Thoracic aorta (tissue), 2 donors: ENCODE data around the gene SPOCK2. TPM values are rescaled to one million over a fixed set of nuclear protein-coding genes. Genes with fewer than 3 reads are reported as not detected.

Experiments
- ATAC-seq: fragments of 150-250 bp; one replicate; pipeline ENCODE4 v1.8.0; 2017; ENCODE audit warnings: low read depth; ENCODE audit not compliant: insufficient number of reproducible peaks, low FRiP score
- DNase-seq: peaks from one replicate; pipeline ENCODE4 v3.0.0-alpha.2; 2020; ENCODE audit warnings: low spot score
- H3K27ac ChIP-seq, 2 donors: fragments of 200-600 bp; sonication (generic); 1 replicate in 1 of 2; 2 replicates in 1 of 2; pipeline ENCODE4 v1.5.1; 2016; ENCODE audit warnings: mild to moderate bottlenecking in 2 of 2, moderate library complexity in 2 of 2
- H3K27me3 ChIP-seq: fragments of 200-600 bp; sonication (generic); replicated peaks from 2 replicates; pipeline ENCODE4 v1.6.0; 2016; ENCODE audit warnings: mild to moderate bottlenecking; ENCODE audit not compliant: insufficient read depth
- H3K36me3 ChIP-seq: fragments of 200-600 bp; sonication (generic); one replicate; pipeline ENCODE4 v1.5.1; 2016
- H3K4me1 ChIP-seq, 2 donors: fragments of 200-600 bp; sonication (generic); 1 replicate in 1 of 2; 2 replicates in 1 of 2; pipeline versions ENCODE4 v1.5.1 to v1.6.0; 2016; ENCODE audit warnings: low read depth in 2 of 2, mild to moderate bottlenecking in 1 of 2; ENCODE audit not compliant: control insufficient read depth in 1 of 2
- H3K4me3 ChIP-seq: fragments of 200-600 bp; sonication (generic); 2 replicates; pipeline ENCODE4 v1.5.1; 2016; ENCODE audit warnings: mild to moderate bottlenecking
- H3K9me3 ChIP-seq: fragments of 200-600 bp; sonication (generic); 2 replicates; pipeline ENCODE4 v1.5.1; 2016
- total RNA-seq, 2 donors: library from RNA; depleted of rRNA; stranded (reverse); fragments of >200 nt; gene quantifications; one replicate each; pipeline versions ENCODE4 v1.1.0 to v1.2.3, GENCODE V29; 2016
- TF ChIP-seq, protein P1 (sequence below): fragments of 200-600 bp; sonication (generic); IDR thresholded peaks from one replicate; pipeline ENCODE4 v1.5.1; 2019; ENCODE audit warnings: antibody characterized with exemption

SPOCK2 gene
- total RNA-seq, 2 donors from 2014 or later = 3.5 to 13.8 TPM

DNA sequence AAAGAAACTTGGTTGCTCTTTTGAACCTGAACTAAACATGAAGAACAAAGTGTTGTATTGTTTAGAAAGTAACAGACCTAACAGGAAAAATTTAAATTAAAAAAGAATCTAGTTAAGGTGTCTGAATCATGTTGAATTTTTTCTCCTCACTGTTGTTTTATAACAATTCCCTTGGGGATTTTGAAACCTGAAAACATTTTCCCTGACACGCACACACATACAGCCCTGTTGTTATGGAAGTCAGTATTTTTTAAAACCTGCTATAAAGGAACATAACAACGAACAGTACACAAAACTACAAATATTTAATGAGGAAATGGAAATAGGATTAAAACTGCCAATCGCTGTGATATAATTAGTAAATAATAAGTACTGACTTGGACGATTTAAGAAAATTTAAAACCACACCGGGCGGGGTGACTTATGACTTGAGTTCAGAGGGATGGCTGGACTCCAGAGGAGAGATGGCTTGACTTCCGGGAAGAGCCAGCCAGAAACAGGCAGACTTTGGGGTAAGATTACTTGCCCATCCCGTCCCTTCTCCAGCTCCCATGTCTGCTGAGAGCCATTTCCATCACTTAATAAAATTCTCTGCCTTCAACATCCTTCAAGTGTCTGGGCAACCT, 16.2 kb upstream of the SPOCK2 start:
- no peak for DNase-seq
- ATAC-seq = no peak
- peak overlapping the region; percentile 22 for H3K4me3 ChIP-seq
- H3K4me1 ChIP-seq = peaks cover 15 to 32% of the 10 kb centered on the region in 2 donors
- peak overlapping the region; percentile 66 to 72 for H3K27ac ChIP-seq
- H3K27me3 ChIP-seq = no peaks in the 10 kb centered on the region
- H3K9me3 ChIP-seq = no peaks in the 10 kb centered on the region
- TF ChIP-seq, protein P1, sequence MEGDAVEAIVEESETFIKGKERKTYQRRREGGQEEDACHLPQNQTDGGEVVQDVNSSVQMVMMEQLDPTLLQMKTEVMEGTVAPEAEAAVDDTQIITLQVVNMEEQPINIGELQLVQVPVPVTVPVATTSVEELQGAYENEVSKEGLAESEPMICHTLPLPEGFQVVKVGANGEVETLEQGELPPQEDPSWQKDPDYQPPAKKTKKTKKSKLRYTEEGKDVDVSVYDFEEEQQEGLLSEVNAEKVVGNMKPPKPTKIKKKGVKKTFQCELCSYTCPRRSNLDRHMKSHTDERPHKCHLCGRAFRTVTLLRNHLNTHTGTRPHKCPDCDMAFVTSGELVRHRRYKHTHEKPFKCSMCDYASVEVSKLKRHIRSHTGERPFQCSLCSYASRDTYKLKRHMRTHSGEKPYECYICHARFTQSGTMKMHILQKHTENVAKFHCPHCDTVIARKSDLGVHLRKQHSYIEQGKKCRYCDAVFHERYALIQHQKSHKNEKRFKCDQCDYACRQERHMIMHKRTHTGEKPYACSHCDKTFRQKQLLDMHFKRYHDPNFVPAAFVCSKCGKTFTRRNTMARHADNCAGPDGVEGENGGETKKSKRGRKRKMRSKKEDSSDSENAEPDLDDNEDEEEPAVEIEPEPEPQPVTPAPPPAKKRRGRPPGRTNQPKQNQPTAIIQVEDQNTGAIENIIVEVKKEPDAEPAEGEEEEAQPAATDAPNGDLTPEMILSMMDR = no peak
- H3K36me3 ChIP-seq = peaks cover 4% of the 10 kb centered on the region

DNA sequence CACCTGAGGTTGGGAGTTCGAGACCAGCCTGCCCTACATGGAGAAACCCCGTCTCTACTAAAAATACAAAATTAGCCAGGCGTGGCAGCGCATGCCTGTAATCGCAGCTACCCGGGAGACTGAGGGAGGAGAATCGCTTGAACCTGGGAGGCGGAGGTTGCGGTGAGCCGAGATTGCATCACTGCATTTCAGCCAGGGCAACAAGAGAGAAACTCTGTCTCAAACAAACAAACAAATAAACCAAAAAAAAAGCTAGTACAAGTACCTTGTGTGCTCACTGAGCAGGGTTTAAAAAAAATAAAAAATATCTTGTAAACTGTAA, 11.2 kb upstream of the SPOCK2 start:
- Histone ChIP-seq H3K27ac (no peak overlapping the region), H3K9me3 (no peaks in the 10 kb centered on the region), H3K27me3 (no peaks in the 10 kb centered on the region), H3K4me1 (peaks cover 8 to 29% of the 10 kb centered on the region in 2 donors), H3K4me3 (no peak overlapping the region), H3K36me3 (peaks cover 8% of the 10 kb centered on the region)
- DNase-seq = no peak
- ATAC-seq = no peak
- TF ChIP-seq, protein P1 = no peak

DNA sequence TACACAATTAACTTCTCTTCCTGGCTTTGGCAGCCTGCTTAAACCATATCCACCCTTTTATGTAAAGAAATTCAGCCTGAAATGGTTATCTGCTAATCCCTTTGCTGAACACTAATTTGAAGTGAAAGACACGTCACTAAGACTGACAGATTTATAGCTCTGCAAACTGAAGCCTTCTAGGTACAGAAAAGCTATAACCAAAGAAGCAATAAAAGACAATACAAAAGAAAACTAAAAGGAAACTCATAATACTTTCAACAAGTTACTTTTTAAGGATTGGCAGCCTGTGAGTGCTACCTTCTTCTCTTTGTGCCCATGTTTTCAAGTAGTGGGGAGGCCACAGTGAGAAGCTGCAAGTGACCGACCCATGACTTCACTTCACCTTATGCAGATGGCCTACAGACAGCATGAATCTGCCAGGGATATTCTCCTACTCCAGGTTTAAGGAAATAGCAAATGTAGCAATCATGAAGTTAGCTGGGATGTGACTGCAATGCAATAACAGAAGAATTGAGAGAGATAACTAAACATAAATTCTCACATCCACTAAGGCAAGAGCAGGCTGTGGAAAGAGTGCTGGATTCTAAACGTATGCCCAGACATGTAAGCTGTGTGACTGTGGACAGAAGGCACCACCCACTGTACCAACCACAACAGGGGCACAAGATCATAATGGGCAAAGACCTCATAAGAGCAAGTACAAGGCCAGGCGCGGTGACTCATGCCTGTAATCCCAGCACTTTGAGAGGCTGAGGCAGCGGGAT, 10.7 kb upstream of the SPOCK2 start:
- DNase-seq (no peak), ATAC-seq (no peak)
- Histone ChIP-seq H3K4me1 (peaks cover 8 to 26% of the 10 kb centered on the region in 2 donors), H3K27me3 (no peaks in the 10 kb centered on the region), H3K4me3 (no peak overlapping the region), H3K27ac (no peak overlapping the region), H3K9me3 (no peaks in the 10 kb centered on the region), H3K36me3 (peaks cover 8% of the 10 kb centered on the region)
- TF ChIP-seq, protein P1 = no peak

DNA sequence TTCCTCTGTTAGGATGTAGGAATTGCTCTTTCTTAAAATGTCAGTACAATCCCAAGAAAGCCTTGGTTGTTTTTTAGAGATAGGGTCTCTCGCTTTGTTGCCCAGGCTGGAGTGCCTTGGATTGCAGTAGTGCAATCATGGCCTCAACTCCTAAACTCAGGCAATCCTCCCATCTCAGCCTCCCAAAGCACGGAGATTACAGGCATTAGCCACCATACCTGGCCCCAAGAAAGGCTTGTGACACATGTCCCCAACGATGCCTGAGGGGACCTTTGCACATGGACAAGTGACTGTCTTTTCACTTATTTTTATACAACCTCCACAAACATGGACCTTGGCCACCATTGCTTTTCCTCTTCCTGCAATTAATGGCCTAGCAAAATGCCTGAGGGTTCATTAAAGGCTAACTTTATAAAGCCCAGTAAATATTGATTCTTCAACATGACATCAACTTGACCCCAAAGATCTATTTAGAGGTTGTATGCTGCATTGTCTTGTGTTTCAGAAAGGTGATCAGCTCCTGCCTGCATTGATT, 10.0 kb upstream of the SPOCK2 start:
- Histone ChIP-seq H3K4me1 (peaks cover 4 to 19% of the 10 kb centered on the region in 2 donors), H3K27me3 (no peaks in the 10 kb centered on the region), H3K27ac (no peak overlapping the region), H3K36me3 (peaks cover 8% of the 10 kb centered on the region), H3K4me3 (no peak overlapping the region), H3K9me3 (no peaks in the 10 kb centered on the region)
- DNase-seq = no peak
- TF ChIP-seq, protein P1 = no peak
- no peak for ATAC-seq

DNA sequence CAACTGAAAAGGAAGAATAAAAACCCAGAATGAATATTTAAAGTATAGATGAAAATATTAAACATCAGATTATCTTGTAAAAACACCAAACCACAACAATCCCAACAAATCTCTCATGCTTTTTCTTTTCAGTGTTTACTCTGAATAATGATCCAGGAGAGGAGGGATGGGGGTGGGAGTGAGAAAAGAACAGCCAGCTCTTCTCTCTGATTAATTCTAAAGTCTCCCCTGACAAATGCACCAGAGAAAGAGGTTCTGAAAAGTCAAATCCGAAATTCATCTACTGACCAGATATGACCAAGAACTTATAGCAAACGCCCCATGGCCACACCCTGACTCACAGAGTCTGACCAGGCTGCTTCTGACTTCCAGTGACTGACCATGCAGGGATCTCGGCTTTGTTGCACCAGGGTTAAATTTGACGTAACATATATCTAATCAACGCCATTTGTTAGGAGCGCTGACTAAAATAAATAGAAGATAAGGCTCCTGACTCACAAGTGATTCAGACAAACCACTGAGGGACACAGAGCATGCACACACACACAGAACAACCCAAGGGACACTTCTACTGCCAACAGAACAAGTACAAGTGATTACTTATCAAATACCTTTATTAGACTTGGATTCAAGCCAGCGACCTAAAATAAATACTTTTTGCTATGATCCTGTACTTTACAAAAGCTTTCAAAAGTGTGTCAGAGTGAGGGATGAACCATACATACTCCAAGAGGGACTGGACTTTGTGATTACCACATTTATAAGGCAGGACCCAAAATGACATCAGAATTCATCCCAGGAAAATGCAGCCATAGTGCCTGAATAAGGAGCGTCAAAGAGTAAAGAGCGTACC, 9.3 kb upstream of the SPOCK2 start:
- TF ChIP-seq, protein P1 = no peak
- Histone ChIP-seq H3K4me3 (no peak overlapping the region), H3K27me3 (no peaks in the 10 kb centered on the region), H3K27ac (no peak overlapping the region), H3K9me3 (no peaks in the 10 kb centered on the region), H3K36me3 (peaks cover 8% of the 10 kb centered on the region), H3K4me1 (peaks cover 4 to 17% of the 10 kb centered on the region in 2 donors)
- peak; percentile 72 for ATAC-seq
- DNase-seq = peak; percentile 53
